ENCODE data around the gene NBEAL2.

The NBEAL2 gene

GRCh38 chr3:46986782-46987310 lies 7.4 kb downstream of the NBEAL2 start:
- no peak for DNase-seq (ENCODE audit: extremely low spot score)
- ChIA-PET CTCF (interaction anchor here (1.0 kb wide), 1 partner anchor 12 kb away, joined by 3 read pairs; no protein-coding TSS in a partner anchor), POLR2A (no interaction called here)
- TF ChIP-seq NFRKB (IDR thresholded peaks at IDR 0.05) (no peak), TARDBP (IDR thresholded peaks at IDR 0.05) (no peak), FOXM1 (IDR thresholded peaks at IDR 0.05; ENCODE audit: borderline replicate concordance) (no peak), ZNF384 (IDR thresholded peaks at IDR 0.05) (no peak), HDGF (IDR thresholded peaks at IDR 0.05; ENCODE audit: borderline replicate concordance) (no peak), SP1 (IDR thresholded peaks at IDR 0.05) (no peak), ELF4 (IDR thresholded peaks at IDR 0.05) (no peak), FOXA1 (IDR thresholded peaks at IDR 0.05) (no peak)

GRCh38 chr3:46987319-46987742 lies 7.9 kb downstream of the NBEAL2 start:
- no peak for DNase-seq (ENCODE audit: extremely low spot score)
- POLR2A ChIA-PET: no interaction called here
- CTCF ChIA-PET: interaction anchor here (1.0 kb wide), 1 partner anchor 11 kb away, joined by 3 read pairs; no protein-coding TSS in a partner anchor
- TF ChIP-seq ZNF384 (IDR thresholded peaks at IDR 0.05): no peak
- TF ChIP-seq L3MBTL2 (conservative IDR thresholded peaks at IDR 0.05): no peak
- TF ChIP-seq LEF1 (IDR thresholded peaks at IDR 0.05; ENCODE audit: borderline replicate concordance): no peak
- no peak for TF ChIP-seq NFRKB (IDR thresholded peaks at IDR 0.05)
- TF ChIP-seq SUZ12 (IDR thresholded peaks at IDR 0.05): no peak
- no peak for TF ChIP-seq BHLHE40 (IDR thresholded peaks at IDR 0.05; ENCODE audit: borderline replicate concordance)
- no peak for TF ChIP-seq FOXA1 (IDR thresholded peaks at IDR 0.05)

GRCh38 chr3:46987743-46988401 lies 8.4 kb downstream of the NBEAL2 start:
- CTCF ChIA-PET: no interaction called here
- TF ChIP-seq LEF1 (IDR thresholded peaks at IDR 0.05; ENCODE audit: borderline replicate concordance): no peak
- TF ChIP-seq HDGF (IDR thresholded peaks at IDR 0.05; ENCODE audit: borderline replicate concordance): no peak
- no peak for TF ChIP-seq FOXM1 (IDR thresholded peaks at IDR 0.05; ENCODE audit: borderline replicate concordance)
- no peak for TF ChIP-seq BHLHE40 (IDR thresholded peaks at IDR 0.05; ENCODE audit: borderline replicate concordance)
- TF ChIP-seq TARDBP (IDR thresholded peaks at IDR 0.05): no peak
- TF ChIP-seq ARNT (IDR thresholded peaks at IDR 0.05): no peak
- TF ChIP-seq ELF4 (IDR thresholded peaks at IDR 0.05): no peak
- no peak for TF ChIP-seq CTBP1 (IDR thresholded peaks at IDR 0.05; ENCODE audit: borderline replicate concordance)
- no peak for TF ChIP-seq ZNF384 (IDR thresholded peaks at IDR 0.05)
- TF ChIP-seq SP1 (IDR thresholded peaks at IDR 0.05): no peak
- TF ChIP-seq PKNOX1 (IDR thresholded peaks at IDR 0.05): no peak
- no peak for TF ChIP-seq FOXA1 (IDR thresholded peaks at IDR 0.05)
- no peak for DNase-seq (ENCODE audit: extremely low spot score)
- POLR2A ChIA-PET: no interaction called here

GRCh38 chr3:46988616-46989015 lies 9.2 kb downstream of the NBEAL2 start:
- ChIA-PET POLR2A (no interaction called here), CTCF (no interaction called here)
- TF ChIP-seq L3MBTL2 (conservative IDR thresholded peaks at IDR 0.05) (no peak), SUZ12 (IDR thresholded peaks at IDR 0.05) (no peak), ELF4 (IDR thresholded peaks at IDR 0.05) (no peak), ARNT (IDR thresholded peaks at IDR 0.05) (no peak), NFRKB (IDR thresholded peaks at IDR 0.05) (no peak), CTBP1 (IDR thresholded peaks at IDR 0.05; ENCODE audit: borderline replicate concordance) (no peak)
- no peak for DNase-seq (ENCODE audit: extremely low spot score)

- CTCF ChIA-PET: no interaction called here
- DNase-seq (ENCODE audit: extremely low spot score): no peak
- POLR2A ChIA-PET: no interaction called here
- TF ChIP-seq FOXA1 (IDR thresholded peaks at IDR 0.05): no peak
- TF ChIP-seq SUZ12 (IDR thresholded peaks at IDR 0.05): no peak
- no peak for TF ChIP-seq FOXM1 (IDR thresholded peaks at IDR 0.05; ENCODE audit: borderline replicate concordance)
- no peak for TF ChIP-seq ZNF384 (IDR thresholded peaks at IDR 0.05)
- TF ChIP-seq ARNT (IDR thresholded peaks at IDR 0.05): no peak
- TF ChIP-seq TARDBP (IDR thresholded peaks at IDR 0.05): no peak
- no peak for TF ChIP-seq BHLHE40 (IDR thresholded peaks at IDR 0.05; ENCODE audit: borderline replicate concordance)
- TF ChIP-seq FOXK2 (IDR thresholded peaks at IDR 0.05): no peak
- no peak for TF ChIP-seq HDGF (IDR thresholded peaks at IDR 0.05; ENCODE audit: borderline replicate concordance)
- TF ChIP-seq NFRKB (IDR thresholded peaks at IDR 0.05): no peak
- no peak for TF ChIP-seq L3MBTL2 (conservative IDR thresholded peaks at IDR 0.05)
- TF ChIP-seq ELF4 (IDR thresholded peaks at IDR 0.05): no peak
- TF ChIP-seq LEF1 (IDR thresholded peaks at IDR 0.05; ENCODE audit: borderline replicate concordance): no peak
- TF ChIP-seq PKNOX1 (IDR thresholded peaks at IDR 0.05): no peak
These were observed 9.8 kb downstream of the NBEAL2 start for GRCh38 chr3:46989146-46989810.

GRCh38 chr3:46990573-46991374 lies 11.3 kb downstream of the NBEAL2 start:
- no peak for DNase-seq (ENCODE audit: extremely low spot score)
- ChIA-PET POLR2A (no interaction called here), CTCF (no interaction called here)
- no peak for TF ChIP-seq ARNT (IDR thresholded peaks at IDR 0.05)
- TF ChIP-seq ELF4 (IDR thresholded peaks at IDR 0.05): no peak
- TF ChIP-seq HDGF (IDR thresholded peaks at IDR 0.05; ENCODE audit: borderline replicate concordance): no peak
- TF ChIP-seq FOXA1 (IDR thresholded peaks at IDR 0.05): no peak
- no peak for TF ChIP-seq FOXK2 (IDR thresholded peaks at IDR 0.05)
- no peak for TF ChIP-seq FOXM1 (IDR thresholded peaks at IDR 0.05; ENCODE audit: borderline replicate concordance)
- no peak for TF ChIP-seq SUZ12 (IDR thresholded peaks at IDR 0.05)
- no peak for TF ChIP-seq LEF1 (IDR thresholded peaks at IDR 0.05; ENCODE audit: borderline replicate concordance)
- TF ChIP-seq ZNF384 (IDR thresholded peaks at IDR 0.05): no peak
- no peak for TF ChIP-seq PKNOX1 (IDR thresholded peaks at IDR 0.05)
- TF ChIP-seq BHLHE40 (IDR thresholded peaks at IDR 0.05; ENCODE audit: borderline replicate concordance): no peak
- no peak for TF ChIP-seq TARDBP (IDR thresholded peaks at IDR 0.05)
- TF ChIP-seq NFRKB (IDR thresholded peaks at IDR 0.05): no peak
- no peak for TF ChIP-seq CTBP1 (IDR thresholded peaks at IDR 0.05; ENCODE audit: borderline replicate concordance)
- TF ChIP-seq SP1 (IDR thresholded peaks at IDR 0.05): no peak

Measured in HEK293T (cell line).